Esophagus squamous epithelium (tissue), 5 donors: Measurements from ENCODE around the gene RAD9A. TPM values are rescaled to one million over a fixed set of nuclear protein-coding genes. Genes with fewer than 3 reads are reported as not detected.
A peak's percentile ranks its signal among the peaks of the same experiment; 100 is the strongest.

Experiments used
- DNase-seq: peaks from one replicate; lab custom pipeline; 2025; lab: John Stamatoyannopoulos, UW
- H3K27ac ChIP-seq, 4 donors: fragments of 200-600 bp; sonication (generic); one replicate each; pipeline ENCODE4 v1.5.1; 2016 to 2019; ENCODE audit warnings: mild to moderate bottlenecking in 1 of 4
- H3K27me3 ChIP-seq, 4 donors: fragments of 200-600 bp; sonication (generic); 1 replicate in 3 of 4; 2 replicates in 1 of 4; pipeline versions ENCODE4 v1.5.1 to v1.6.0; 2017 to 2021; ENCODE audit warnings: antibody characterized with exemption in 1 of 4
- H3K36me3 ChIP-seq, 3 donors: fragments of 200-600 bp; sonication (generic); one replicate each; pipeline ENCODE4 v1.5.1; 2016 to 2019
- H3K4me1 ChIP-seq, 3 donors: fragments of 200-600 bp; sonication (generic); one replicate each; pipeline ENCODE4 v1.5.1; 2017 to 2019
- H3K4me3 ChIP-seq, 4 donors: fragments of 200-600 bp; sonication (generic); 1 replicate in 3 of 4; 2 replicates in 1 of 4; pipeline ENCODE4 v1.5.1; 2016 to 2019; ENCODE audit warnings: mild to moderate bottlenecking in 2 of 4, moderate library complexity in 1 of 4
- H3K9me3 ChIP-seq, 3 donors: fragments of 200-600 bp; sonication (generic); one replicate each; pipeline ENCODE4 v1.5.1; 2016 to 2019
- POLR2A ChIP-seq, 4 donors: fragments of 450-650 bp; IDR thresholded peaks; one replicate each; pipeline ENCODE4 v1.6.1; 2017; ENCODE audit warnings: antibody characterized with exemption in 4 of 4, mild to moderate bottlenecking in 4 of 4, moderate library complexity in 3 of 4
- WGBS, 2 donors: methylation state at CpG; one replicate each; pipeline ENCODE4 v1.1.5; 2018; 5-methylcytosine and 5-hydroxymethylcytosine counted together
- intact Hi-C: fragments of 100-400 bp; cut with DNase I; formaldehyde crosslinking; loops from one replicate; pipeline ENCODE4 v1.15.0; 2022
- total RNA-seq, 4 donors: library from RNA; depleted of rRNA; stranded (reverse); fragments of >200 nt; gene quantifications; one replicate each; pipeline ENCODE4 v1.1.0, GENCODE V29; 2016
- TF ChIP-seq, protein P1 (sequence below), 6 experiments: fragments of 450-650 bp in 4 of 6; fragments of 200-600 bp in 2 of 6; sonication (generic) in 2 of 6; IDR thresholded peaks; one replicate each; pipeline ENCODE4 v1.5.1; 2016 to 2019; ENCODE audit warnings: antibody characterized with exemption in 6 of 6, mild to moderate bottlenecking in 4 of 6, moderate library complexity in 4 of 6
- donor health status: DM: yes; HTN: yes; CAD: no.

Gene RAD9A
- total RNA-seq, 4 donors from 2014 or later, result 10.6 to 18.3 (median 12.7) TPM

GRCh38 chr11:67375320-67376055, 16.3 kb upstream of the RAD9A start:
- no peak overlapping the region for H3K4me3 ChIP-seq
- peak overlapping the region in 1 of 4 donors; percentile 9 for H3K27ac ChIP-seq
- no peak for DNase-seq
- intact Hi-C loops, result no loop called here
- TF ChIP-seq POLR2A (IDR thresholded peaks at IDR 0.05), result no peak
- TF ChIP-seq, protein P1, sequence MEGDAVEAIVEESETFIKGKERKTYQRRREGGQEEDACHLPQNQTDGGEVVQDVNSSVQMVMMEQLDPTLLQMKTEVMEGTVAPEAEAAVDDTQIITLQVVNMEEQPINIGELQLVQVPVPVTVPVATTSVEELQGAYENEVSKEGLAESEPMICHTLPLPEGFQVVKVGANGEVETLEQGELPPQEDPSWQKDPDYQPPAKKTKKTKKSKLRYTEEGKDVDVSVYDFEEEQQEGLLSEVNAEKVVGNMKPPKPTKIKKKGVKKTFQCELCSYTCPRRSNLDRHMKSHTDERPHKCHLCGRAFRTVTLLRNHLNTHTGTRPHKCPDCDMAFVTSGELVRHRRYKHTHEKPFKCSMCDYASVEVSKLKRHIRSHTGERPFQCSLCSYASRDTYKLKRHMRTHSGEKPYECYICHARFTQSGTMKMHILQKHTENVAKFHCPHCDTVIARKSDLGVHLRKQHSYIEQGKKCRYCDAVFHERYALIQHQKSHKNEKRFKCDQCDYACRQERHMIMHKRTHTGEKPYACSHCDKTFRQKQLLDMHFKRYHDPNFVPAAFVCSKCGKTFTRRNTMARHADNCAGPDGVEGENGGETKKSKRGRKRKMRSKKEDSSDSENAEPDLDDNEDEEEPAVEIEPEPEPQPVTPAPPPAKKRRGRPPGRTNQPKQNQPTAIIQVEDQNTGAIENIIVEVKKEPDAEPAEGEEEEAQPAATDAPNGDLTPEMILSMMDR (IDR thresholded peaks at IDR 0.05), result no peak
- peaks cover 47 to 71% (median 52%) of the 10 kb centered on the region in 3 donors for H3K4me1 ChIP-seq
- H3K36me3 ChIP-seq, result no peaks in the 10 kb centered on the region
- WGBS, 2 donors, result 51 to 68% methylated on average over 7 to 10 of the region's 15 CpGs
- no peaks in the 10 kb centered on the region for H3K9me3 ChIP-seq
- H3K27me3 ChIP-seq, result peaks cover 0 to 11% (median 0%) of the 10 kb centered on the region in 4 donors

DNA sequence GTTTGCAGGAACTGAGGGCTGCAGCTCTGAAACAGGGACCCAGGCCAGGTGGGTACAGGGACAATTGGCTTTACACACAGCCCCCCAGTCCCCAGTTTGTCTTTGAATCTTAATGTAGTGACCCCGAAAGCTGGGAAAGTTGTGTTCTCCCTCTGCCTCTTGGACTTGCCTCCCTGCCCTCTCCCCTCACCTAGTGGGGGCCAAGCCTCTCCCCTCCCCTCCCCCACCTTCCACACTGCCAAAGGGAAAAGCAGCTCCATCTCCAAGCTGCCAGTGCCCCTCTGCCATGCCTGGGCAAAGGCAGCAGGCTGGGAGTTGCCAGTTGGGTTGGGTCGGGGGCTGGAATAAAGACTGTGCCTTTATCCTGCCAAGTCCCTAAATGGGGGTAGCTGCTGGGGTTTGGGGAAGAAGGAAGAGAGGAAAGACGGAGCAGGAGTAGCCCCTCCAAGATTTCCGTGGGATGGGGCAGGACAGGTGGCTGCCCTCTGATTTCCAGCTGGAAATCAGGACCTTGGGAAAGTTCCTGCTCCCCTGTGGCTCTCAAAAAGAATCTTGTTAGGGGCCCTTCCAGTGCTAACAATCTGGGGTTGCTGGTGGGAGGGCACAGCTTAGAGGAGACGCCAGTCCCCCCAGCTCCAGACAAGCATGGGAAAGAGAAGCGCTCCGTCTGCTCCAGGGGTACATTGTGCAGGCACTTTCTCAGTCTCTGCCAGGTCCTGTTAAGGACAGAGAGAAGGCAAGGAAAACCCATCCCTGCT, 15.5 kb upstream of the RAD9A start:
- intact Hi-C loops, result no loop called here
- Histone ChIP-seq H3K9me3 (no peaks in the 10 kb centered on the region), H3K4me1 (peaks cover 45 to 71% (median 45%) of the 10 kb centered on the region in 3 donors), H3K27me3 (peaks cover 0 to 11% (median 0%) of the 10 kb centered on the region in 4 donors), H3K4me3 (no peak overlapping the region), H3K36me3 (no peaks in the 10 kb centered on the region), H3K27ac (no peak overlapping the region)
- WGBS, 2 donors, result 70 to 79% methylated on average over 4 to 6 of the region's 7 CpGs
- TF ChIP-seq POLR2A (IDR thresholded peaks at IDR 0.05), result no peak
- TF ChIP-seq, protein P1 (IDR thresholded peaks at IDR 0.05), result no peak
- DNase-seq, result no peak

GRCh38 chr11:67376873-67377808, 14.6 kb upstream of the RAD9A start:
- Histone ChIP-seq H3K27me3 (peaks cover 0 to 11% (median 0%) of the 10 kb centered on the region in 4 donors), H3K4me1 (peaks cover 36 to 70% (median 38%) of the 10 kb centered on the region in 3 donors), H3K36me3 (no peaks in the 10 kb centered on the region), H3K9me3 (no peaks in the 10 kb centered on the region), H3K27ac (no peak overlapping the region), H3K4me3 (no peak overlapping the region)
- 87 to 96% methylated on average over 3 to 4 of the region's 6 CpGs for WGBS, 2 donors
- intact Hi-C loops, result no loop called here
- no peak for DNase-seq
- TF ChIP-seq, protein P1 (IDR thresholded peaks at IDR 0.05), result no peak
- no peak for TF ChIP-seq POLR2A (IDR thresholded peaks at IDR 0.05)

- H3K4me1 ChIP-seq, result peaks cover 36 to 74% (median 37%) of the 10 kb centered on the region in 3 donors
- TF ChIP-seq, protein P1 (IDR thresholded peaks at IDR 0.05), result no peak
- TF ChIP-seq POLR2A (IDR thresholded peaks at IDR 0.05), result no peak
- no peak for DNase-seq
- intact Hi-C loops, result no loop called here
- WGBS, 2 donors, result no CpG with 5 or more reads among the region's 4 CpGs
- H3K36me3 ChIP-seq, result no peaks in the 10 kb centered on the region
- no peaks in the 10 kb centered on the region for H3K9me3 ChIP-seq
- peaks cover 0 to 11% (median 0%) of the 10 kb centered on the region in 4 donors for H3K27me3 ChIP-seq
- peak overlapping the region in 1 of 4 donors; percentile 67 for H3K27ac ChIP-seq
- no peak overlapping the region for H3K4me3 ChIP-seq
Measured at GRCh38 chr11:67378544-67378943, 13.2 kb upstream of the RAD9A start.
